ENCODE measurements around the gene RPS6KA6. TPM values are rescaled to one million over a fixed set of nuclear protein-coding genes. Genes with fewer than 3 reads are reported as not detected.

Gene RPS6KA6
- total and polyA plus RNA-seq, 2 of the 13 experiments (the other 11 are each of a cell fraction or from before 2014, with no cell fraction given), result not detected

DNA sequence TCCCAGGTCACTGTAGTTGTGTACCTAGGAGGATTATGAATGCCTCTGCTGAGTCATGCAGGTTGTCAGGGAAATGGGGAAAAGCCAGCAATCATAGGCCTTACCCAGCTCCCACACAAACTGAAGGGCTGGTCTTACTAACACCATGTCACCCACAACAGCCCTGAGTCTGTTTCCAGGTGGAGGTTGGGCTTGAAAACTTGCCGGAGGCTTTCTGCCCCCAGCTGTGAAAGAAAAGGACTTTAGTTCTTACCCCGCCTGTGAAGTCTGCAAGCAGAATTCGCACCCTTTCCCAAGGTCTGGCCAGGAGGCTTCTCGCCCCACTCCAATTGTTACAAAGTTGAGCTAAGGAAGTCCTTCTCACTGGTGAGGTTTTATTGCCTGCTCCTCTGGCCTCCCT lies 143.9 kb downstream of the RPS6KA6 start:
- intact Hi-C loops (cut with micrococcal nuclease; ENCODE audit: unreplicated experiment), result no loop called here
- ChIA-PET CTCF (ENCODE audit: low intra/inter-chr PET ratio, low total read pairs) (no interaction called here), POLR2A (no interaction called here)
- FAIRE-seq (no peak), DNase-seq (ENCODE audit: low spot score) (no peak), ATAC-seq (no peak)
- WGBS (ENCODE audit: low lambda C conversion rate), result 0% methylated on average over 2 of the region's 4 CpGs
- Histone ChIP-seq H3K4me1 (ENCODE audit: insufficient read depth, low read length) (no peaks in the 10 kb centered on the region), H3K9ac (ENCODE audit: insufficient read depth, low read depth, low read length) (no peak overlapping the region), H3K9me3 (ENCODE audit: low read length) (no peaks in the 10 kb centered on the region), H3K27ac (ENCODE audit: extremely low read length, insufficient read depth, low read length) (no peak overlapping the region), H3K36me3 (replicated peaks in 1 of 2; ENCODE audit: control insufficient read depth in 1 of 2, insufficient read depth in 2 of 2, low read length in 2 of 2) (no peaks in the 10 kb centered on the region), H4K20me1 (ENCODE audit: insufficient read depth, low read length) (no peaks in the 10 kb centered on the region), H3K4me2 (ENCODE audit: low read depth, low read length) (no peak overlapping the region), H3K27me3 (ENCODE audit: control insufficient read depth in 1 of 2, insufficient read depth in 2 of 2, low read length in 2 of 2) (no peaks in the 10 kb centered on the region), H3K4me3 (replicated peaks in 1 of 3; ENCODE audit: insufficient read depth in 1 of 3, low read depth in 2 of 3, low read length in 3 of 3) (no peak overlapping the region), H2AFZ (ENCODE audit: low read length) (no peak overlapping the region), H3K79me2 (ENCODE audit: insufficient read depth, low read length) (no peaks in the 10 kb centered on the region)
- in situ Hi-C loops (cut with HindIII; ENCODE audit: extremely low pct_ligation_motif_present, low pct_unique_long_range_greater_than_20kb), result no loop called here
- BruUV-seq (replicated peaks), result no TSS peak
- TF ChIP-seq SMAD1 (CRISPR knock-in tag; IDR thresholded peaks at IDR 0.05; ENCODE audit: borderline replicate concordance, low read depth) (no peak), MED1 (CRISPR knock-in tag; IDR thresholded peaks at IDR 0.05) (no peak), FOXK2 (IDR thresholded peaks at IDR 0.05) (no peak), IKZF4 (CRISPR knock-in tag; IDR thresholded peaks at IDR 0.05; ENCODE audit: borderline replicate concordance, low read depth, not compliant biosample characterization) (no peak)
- TF ChIP-seq, protein P1, sequence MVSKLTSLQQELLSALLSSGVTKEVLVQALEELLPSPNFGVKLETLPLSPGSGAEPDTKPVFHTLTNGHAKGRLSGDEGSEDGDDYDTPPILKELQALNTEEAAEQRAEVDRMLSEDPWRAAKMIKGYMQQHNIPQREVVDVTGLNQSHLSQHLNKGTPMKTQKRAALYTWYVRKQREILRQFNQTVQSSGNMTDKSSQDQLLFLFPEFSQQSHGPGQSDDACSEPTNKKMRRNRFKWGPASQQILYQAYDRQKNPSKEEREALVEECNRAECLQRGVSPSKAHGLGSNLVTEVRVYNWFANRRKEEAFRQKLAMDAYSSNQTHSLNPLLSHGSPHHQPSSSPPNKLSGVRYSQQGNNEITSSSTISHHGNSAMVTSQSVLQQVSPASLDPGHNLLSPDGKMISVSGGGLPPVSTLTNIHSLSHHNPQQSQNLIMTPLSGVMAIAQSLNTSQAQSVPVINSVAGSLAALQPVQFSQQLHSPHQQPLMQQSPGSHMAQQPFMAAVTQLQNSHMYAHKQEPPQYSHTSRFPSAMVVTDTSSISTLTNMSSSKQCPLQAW (CRISPR knock-in tag; IDR thresholded peaks at IDR 0.05), result no peak
- TF ChIP-seq, protein P2, sequence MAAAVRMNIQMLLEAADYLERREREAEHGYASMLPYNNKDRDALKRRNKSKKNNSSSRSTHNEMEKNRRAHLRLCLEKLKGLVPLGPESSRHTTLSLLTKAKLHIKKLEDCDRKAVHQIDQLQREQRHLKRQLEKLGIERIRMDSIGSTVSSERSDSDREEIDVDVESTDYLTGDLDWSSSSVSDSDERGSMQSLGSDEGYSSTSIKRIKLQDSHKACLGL (CRISPR knock-in tag; IDR thresholded peaks at IDR 0.05), result no peak

Small RNAs within 50 kb of the gene (microRNA-seq; reads per million reads assigned to microRNA genes)
- not detected for gene MIR548I4

Small RNAs within 50 kb of the gene (small RNA-seq; reads per million reads assigned to genes)
- gene MIR548I4 (ENCODE audit: insufficient read depth in 2 of 3, insufficient read length in 3 of 3, low read depth in 2 of 3, low replicate concordance in 1 of 3), result 0 reads per million in 3 experiments
